Urinary bladder (tissue), 4 donors: ENCODE results near the gene CYRIA. TPM values are rescaled to one million over a fixed set of nuclear protein-coding genes. Genes with fewer than 3 reads are reported as not detected.
A peak's percentile ranks its signal among the peaks of the same experiment; 100 is the strongest.

Source experiments
- DNase-seq: peaks from one replicate; pipeline ENCODE4 v3.0.0-alpha.2; 2015; ENCODE audit errors: extremely low spot score
- H3K27ac ChIP-seq: one replicate; pipeline ENCODE4 v1.5.1; 2013; ENCODE audit warnings: low read depth, mild to moderate bottlenecking, moderate library complexity
- H3K36me3 ChIP-seq: one replicate; pipeline ENCODE4 v1.6.1; 2013; ENCODE audit warnings: mild to moderate bottlenecking, moderate library complexity; ENCODE audit not compliant: insufficient read depth
- H3K4me1 ChIP-seq: one replicate; pipeline ENCODE4 v1.6.1; 2013; ENCODE audit warnings: mild to moderate bottlenecking, moderate library complexity; ENCODE audit not compliant: insufficient read depth
- H3K4me3 ChIP-seq: one replicate; pipeline ENCODE4 v1.5.1; 2013; ENCODE audit warnings: low read depth, low read length
- WGBS: extraction: QIAGEN DNeasy Blood & Tissue Kit; methylation state at CpG from one replicate; pipeline ENCODE4 v1.1.7; 2013; 5-methylcytosine and 5-hydroxymethylcytosine counted together
- polyA plus RNA-seq: library from polyadenylated mRNA; stranded (reverse); fragments of 200-250 nt; gene quantifications from one replicate; pipeline ENCODE4 v1.2.3, GENCODE V29; 2013
- total RNA-seq: library from RNA; depleted of rRNA; stranded (reverse); fragments of >200 nt; gene quantifications from one replicate; pipeline ENCODE4 v1.2.3, GENCODE V29; 2014
- donor health status: healthy with polysubstance abuse.
- donor health status: healthy.

Gene CYRIA
- total and polyA plus RNA-seq, 2 donors, result 7.9 to 10.5 TPM

DNA sequence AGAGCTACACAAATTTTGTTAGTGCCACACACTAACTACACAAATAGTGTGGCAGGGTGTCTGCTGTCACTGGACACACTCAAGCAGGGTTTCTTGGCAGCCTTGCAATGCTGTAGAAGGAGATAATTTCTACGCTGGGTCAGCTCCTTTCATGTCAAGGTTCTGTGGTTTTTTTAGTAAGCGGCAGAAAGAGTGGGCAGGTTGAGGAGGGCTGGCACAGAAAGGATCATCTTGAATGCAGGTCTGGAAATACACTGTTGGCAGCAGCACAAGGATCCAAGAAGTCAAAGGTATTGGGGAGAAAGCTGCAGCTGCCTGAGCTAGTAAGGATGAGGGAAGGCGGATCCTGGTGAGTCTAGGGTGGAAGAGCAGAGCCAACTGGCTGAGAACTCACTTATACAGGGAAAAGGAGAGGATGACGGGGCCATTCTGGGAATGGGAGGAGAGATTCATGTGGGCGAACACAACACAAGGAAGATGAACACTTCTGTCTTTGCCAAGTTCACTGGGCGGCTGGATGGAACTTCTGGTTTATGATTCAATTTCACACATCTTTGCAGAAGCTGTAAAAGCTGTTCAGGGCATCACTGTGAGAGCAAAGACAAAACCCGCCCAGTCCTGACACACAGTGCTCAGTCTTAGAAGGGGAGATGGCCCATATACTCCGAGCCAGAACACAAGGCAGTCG is 16.9 kb upstream of the CYRIA start:
- H3K4me3 ChIP-seq, result no peak overlapping the region
- H3K36me3 ChIP-seq, result no peaks in the 10 kb centered on the region
- DNase-seq, result no peak
- peaks cover 1% of the 10 kb centered on the region for H3K4me1 ChIP-seq
- WGBS, result 79% methylated on average over 9 of the region's 9 CpGs
- H3K27ac ChIP-seq, result no peak overlapping the region

DNA sequence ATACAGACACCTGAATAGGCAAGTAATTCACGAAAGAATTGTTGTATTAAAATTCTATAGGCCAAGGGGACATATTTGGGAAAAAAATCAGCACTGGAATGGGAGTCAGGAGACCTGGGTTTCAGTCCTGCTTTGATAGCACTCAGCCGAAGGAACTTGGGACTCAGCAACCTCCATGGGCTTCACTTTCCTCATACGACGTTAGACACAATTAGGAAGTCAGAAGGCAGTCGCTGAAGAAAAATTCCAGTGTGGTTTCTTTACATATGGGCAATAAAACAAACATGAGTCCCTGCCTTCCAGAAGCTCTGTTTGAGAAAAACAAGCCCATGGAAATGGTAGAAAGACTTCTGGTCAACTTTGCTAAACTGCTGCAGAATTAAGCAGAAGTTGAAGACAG is 15.1 kb upstream of the CYRIA start:
- H3K27ac ChIP-seq, result no peak overlapping the region
- H3K4me3 ChIP-seq, result no peak overlapping the region
- no peak for DNase-seq
- 84% methylated on average over 5 of the region's 5 CpGs for WGBS
- H3K36me3 ChIP-seq, result no peaks in the 10 kb centered on the region
- H3K4me1 ChIP-seq, result peaks cover 1% of the 10 kb centered on the region

DNA sequence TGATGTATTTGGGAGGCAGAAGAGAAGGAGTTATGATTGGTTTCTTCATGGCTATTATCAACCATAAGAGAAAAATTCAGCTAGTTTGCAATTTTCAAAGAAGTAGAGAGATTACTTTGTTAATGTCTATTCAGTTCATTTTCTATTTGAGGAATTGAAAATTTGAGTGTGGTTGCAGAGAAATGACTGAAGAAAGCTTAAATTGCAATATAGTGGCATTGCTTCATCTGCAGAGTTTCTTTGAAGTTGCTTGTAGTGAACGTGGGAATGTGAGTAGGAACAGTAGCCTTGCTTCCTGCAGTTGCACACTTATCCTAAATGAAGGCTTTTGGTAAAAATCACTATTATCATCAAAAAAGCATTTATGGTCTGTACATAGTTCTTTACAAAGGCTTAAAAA is 14.7 kb upstream of the CYRIA start:
- peaks cover 1% of the 10 kb centered on the region for H3K4me1 ChIP-seq
- WGBS, result 58% methylated on average over 1 of the region's 1 CpG
- no peak for DNase-seq
- no peak overlapping the region for H3K4me3 ChIP-seq
- H3K27ac ChIP-seq, result no peak overlapping the region
- no peaks in the 10 kb centered on the region for H3K36me3 ChIP-seq

DNA sequence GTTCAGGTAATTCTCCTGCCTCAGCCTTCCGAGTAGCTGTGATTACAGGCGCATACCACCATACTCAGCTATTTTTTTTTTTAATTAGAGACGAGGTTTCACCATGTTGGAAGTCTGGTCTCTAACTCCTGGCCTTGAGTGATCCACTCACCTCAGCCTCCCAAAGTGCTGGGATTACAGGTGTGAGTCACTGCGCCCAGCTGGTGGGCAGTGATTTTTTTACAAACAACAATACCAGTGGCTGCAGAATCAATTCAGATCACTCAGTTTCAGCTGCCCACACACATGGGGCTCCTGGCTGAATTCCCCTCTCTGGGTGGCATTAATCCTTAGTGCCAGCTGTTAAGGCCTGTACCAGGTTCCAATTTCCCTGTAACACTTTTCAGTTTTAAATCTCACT is 13.3 kb upstream of the CYRIA start:
- Histone ChIP-seq H3K4me3 (no peak overlapping the region), H3K36me3 (no peaks in the 10 kb centered on the region), H3K4me1 (no peaks in the 10 kb centered on the region), H3K27ac (no peak overlapping the region)
- 88% methylated on average over 4 of the region's 4 CpGs for WGBS
- no peak for DNase-seq

DNA sequence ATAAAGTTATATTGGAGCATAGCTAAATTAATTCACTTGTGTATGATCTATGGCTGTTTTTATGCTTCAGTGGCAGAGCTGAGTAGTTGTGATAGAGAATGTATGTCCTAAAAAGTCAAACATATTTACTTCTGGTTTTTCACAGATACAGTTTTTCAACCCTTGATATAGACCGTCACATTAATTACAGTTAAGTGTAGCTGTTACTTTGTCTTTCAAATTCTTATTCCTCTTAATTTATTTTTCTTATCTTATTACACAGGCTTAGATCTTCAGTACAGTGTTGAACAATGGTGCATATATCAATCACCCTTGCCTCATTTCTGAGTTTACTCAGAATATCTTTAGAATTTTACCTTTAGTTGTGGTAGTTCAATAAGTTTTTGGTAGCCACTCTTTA is 12.2 kb upstream of the CYRIA start:
- Histone ChIP-seq H3K4me1 (no peaks in the 10 kb centered on the region), H3K4me3 (no peak overlapping the region), H3K36me3 (no peaks in the 10 kb centered on the region), H3K27ac (no peak overlapping the region)
- WGBS, result 97% methylated on average over 1 of the region's 1 CpG
- no peak for DNase-seq

DNA sequence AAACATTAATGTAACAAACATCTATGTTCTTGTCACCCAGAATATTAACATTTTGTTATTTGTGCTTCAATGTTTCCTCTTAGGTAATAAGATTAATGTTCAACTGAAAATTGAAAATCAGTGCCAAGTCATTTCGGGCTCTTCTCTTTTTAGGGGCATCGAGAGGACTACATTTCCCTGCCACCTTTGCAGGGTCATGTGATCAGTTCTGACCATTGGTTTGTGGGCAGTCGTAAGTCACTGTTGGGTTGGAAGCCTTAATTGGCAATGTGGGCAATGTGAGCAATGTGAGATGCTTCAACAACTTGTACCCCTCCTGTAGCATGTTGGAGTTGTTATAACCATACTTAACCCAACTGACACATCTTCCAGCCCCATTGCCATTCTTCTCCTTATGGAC is 10.1 kb upstream of the CYRIA start:
- 84% methylated on average over 3 of the region's 3 CpGs for WGBS
- no peak overlapping the region for H3K4me3 ChIP-seq
- no peak overlapping the region for H3K27ac ChIP-seq
- H3K36me3 ChIP-seq, result no peaks in the 10 kb centered on the region
- no peak for DNase-seq
- H3K4me1 ChIP-seq, result no peaks in the 10 kb centered on the region

DNA sequence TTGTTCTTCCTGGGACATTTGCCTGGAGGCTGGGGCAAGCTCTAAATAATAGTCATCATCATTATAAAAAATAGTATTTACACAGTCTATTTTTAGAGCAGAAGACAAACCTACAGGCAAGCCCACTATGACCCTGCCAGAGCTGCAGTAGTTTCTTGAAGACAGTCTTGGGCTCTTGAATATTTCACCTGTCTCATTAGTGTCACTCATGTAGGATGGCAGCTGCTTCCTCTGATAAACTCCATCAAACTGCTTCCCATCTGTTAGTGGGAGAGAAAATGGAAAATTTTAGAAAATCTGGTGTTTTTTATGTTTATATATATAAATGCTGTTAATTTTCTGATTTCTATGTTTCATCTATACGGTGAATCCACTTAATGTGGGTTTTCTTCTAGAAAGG is 8.5 kb upstream of the CYRIA start:
- WGBS, result 96% methylated on average over 1 of the region's 1 CpG
- DNase-seq, result no peak
- H3K4me1 ChIP-seq, result no peaks in the 10 kb centered on the region
- H3K4me3 ChIP-seq, result no peak overlapping the region
- no peak overlapping the region for H3K27ac ChIP-seq
- H3K36me3 ChIP-seq, result no peaks in the 10 kb centered on the region

DNA sequence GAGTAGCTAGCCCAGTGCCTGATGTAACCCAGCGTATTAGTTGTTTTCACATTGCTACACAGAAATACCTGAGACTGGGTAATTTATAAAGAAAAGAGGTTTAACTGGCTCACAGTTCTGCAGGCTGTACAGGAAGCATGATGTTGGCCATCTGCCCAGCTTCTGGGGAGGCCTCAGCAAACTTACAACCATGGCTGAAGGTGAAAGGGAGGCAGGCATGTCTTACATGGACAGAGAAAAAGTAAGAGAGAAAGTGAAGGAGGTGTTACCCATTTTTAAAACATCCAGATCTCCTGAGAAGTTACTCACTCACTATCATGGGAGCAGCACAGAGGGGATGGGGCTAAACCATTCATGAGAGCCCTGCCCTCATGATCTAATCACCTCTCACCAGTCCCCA is 6.1 kb upstream of the CYRIA start:
- Histone ChIP-seq H3K27ac (no peak overlapping the region), H3K36me3 (no peaks in the 10 kb centered on the region), H3K4me3 (no peak overlapping the region), H3K4me1 (no peaks in the 10 kb centered on the region)
- no peak for DNase-seq
- WGBS, result 92% methylated on average over 1 of the region's 1 CpG

DNA sequence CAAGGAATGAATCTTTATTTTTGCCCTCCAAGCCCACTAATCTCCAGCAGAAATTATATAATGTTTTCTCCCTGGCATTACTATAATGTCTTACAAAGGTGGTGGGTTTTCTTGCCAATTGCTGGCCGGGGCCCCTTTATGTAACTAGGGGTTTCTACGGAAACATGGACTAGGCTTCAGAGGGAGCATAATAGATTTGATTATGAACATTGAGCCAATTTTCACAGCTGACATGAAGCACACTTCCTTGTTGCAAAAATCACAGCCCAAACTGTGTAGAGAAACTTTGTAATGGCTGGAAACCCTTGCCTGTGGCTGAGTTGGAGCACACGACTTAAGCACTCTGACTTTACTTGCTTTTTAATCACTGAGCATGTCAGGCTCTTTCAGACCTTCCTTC is 3.8 kb upstream of the CYRIA start:
- H3K36me3 ChIP-seq, result no peaks in the 10 kb centered on the region
- H3K4me1 ChIP-seq, result no peaks in the 10 kb centered on the region
- H3K4me3 ChIP-seq, result no peak overlapping the region
- H3K27ac ChIP-seq, result no peak overlapping the region
- DNase-seq, result no peak
- 54% methylated on average over 3 of the region's 3 CpGs for WGBS

DNA sequence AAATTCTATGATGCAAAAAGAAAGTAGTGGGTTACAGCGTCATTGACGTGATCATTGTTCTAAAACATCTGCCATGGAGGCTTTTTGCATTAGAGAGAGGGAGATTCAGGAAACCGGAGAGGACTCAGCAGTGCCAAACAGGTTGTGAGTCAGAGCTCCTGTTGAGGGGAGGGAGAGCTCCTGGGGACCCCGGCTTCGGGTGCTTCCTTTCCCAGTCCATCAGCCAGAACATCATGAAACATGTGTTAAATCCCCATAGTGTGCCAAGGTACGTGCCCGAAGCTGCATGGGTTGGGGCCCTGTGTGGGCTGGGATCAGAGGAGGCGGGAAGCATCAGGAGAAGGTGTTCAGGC is 791 bp upstream of the CYRIA start:
- no peak overlapping the region for H3K27ac ChIP-seq

DNA sequence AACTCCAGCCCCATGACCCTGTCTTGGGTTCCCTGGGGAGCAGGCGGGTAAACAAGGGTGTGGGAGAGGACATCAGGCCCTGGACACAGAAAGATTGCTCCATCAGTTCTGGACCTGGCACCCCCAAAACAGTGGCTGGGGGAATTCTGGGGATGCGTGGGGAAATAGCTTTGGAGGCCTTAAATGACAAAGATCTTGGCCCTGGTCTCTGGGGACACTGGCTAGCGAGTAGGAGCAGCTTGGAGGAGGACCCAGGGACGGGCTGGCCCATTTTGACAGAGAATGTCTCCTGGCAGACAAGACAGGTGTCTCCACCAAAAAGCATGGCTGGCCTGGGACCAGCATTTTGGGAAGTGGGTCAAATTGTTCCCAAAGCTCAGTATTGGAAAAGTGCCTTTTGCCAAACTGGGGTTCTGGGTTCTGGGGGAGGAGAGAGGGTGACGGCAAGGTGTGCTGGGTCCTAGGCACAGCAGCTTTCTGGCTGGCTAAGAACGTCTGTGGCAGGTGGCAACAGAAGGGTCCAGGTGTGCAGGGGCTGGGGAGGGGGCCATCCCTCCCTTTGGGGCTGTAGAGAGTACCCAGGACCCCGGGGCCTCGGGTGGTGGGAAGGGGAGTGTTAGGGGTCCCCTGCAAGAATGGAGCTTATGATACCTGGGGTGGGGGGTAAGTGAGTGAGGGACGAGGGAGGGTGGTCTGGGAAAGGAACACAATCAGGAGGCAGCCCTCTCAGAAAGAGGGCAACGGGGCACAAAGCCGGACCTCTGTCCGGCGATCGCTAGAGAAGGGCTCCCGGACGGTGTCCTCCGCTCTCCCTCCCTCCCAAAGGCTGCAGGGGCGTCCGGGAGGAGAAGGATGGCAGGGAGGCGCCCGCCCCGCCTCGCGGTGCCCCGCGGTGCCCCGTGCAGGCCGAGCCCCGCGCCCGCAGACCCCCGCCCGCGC is 556 bp downstream of the CYRIA start:
- DNase-seq, result no peak
- WGBS, result 10% methylated on average over 32 of the region's 34 CpGs
- H3K4me3 ChIP-seq, result peak overlapping the region; percentile 63
- H3K4me1 ChIP-seq, result no peaks in the 10 kb centered on the region
- H3K27ac ChIP-seq, result no peak overlapping the region
- no peaks in the 10 kb centered on the region for H3K36me3 ChIP-seq

More for the DNA sequence above, 791 bp upstream of the CYRIA start:
- Histone ChIP-seq H3K36me3 (no peaks in the 10 kb centered on the region), H3K4me3 (peak overlapping the region; percentile 63), H3K4me1 (no peaks in the 10 kb centered on the region)
- DNase-seq, result no peak
- WGBS, result 57% methylated on average over 8 of the region's 8 CpGs

DNA sequence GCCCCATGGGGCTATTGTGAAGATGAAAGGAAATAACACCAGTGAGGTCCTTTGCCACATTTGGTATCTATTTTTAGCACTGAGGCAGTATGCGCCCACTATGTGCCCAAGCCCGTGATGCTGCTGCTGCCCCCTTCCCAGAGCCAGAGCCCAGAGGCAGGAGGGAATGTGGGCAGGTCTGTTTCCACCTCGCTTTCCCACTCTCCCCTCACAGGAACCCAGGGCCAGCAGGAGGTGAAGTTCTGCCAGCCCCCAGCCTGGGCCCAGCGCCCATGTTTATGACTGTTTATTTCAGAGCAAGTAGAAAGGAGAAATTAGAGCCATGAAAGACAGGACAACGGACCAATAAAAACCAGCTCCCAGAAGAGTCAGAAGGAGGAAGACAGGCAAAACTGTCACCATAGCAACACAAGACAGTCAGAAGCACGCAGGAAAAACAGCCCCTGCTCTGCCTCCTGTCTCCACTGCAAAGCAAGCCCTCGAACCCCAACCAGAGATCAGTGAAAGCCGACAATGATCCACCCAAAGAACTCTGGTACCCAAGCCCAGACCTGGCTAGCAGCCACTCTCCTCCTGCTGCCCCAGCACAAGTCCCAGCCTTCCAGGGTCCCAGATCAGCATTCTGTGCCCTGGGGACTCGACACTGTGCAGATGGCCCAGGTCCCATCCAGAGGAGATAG is 1.4 kb downstream of the CYRIA start:
- no peaks in the 10 kb centered on the region for H3K4me1 ChIP-seq
- DNase-seq, result peak; percentile 62
- WGBS, result 23% methylated on average over 9 of the region's 9 CpGs
- H3K4me3 ChIP-seq, result peak overlapping the region; percentile 63
- no peak overlapping the region for H3K27ac ChIP-seq
- H3K36me3 ChIP-seq, result no peaks in the 10 kb centered on the region

DNA sequence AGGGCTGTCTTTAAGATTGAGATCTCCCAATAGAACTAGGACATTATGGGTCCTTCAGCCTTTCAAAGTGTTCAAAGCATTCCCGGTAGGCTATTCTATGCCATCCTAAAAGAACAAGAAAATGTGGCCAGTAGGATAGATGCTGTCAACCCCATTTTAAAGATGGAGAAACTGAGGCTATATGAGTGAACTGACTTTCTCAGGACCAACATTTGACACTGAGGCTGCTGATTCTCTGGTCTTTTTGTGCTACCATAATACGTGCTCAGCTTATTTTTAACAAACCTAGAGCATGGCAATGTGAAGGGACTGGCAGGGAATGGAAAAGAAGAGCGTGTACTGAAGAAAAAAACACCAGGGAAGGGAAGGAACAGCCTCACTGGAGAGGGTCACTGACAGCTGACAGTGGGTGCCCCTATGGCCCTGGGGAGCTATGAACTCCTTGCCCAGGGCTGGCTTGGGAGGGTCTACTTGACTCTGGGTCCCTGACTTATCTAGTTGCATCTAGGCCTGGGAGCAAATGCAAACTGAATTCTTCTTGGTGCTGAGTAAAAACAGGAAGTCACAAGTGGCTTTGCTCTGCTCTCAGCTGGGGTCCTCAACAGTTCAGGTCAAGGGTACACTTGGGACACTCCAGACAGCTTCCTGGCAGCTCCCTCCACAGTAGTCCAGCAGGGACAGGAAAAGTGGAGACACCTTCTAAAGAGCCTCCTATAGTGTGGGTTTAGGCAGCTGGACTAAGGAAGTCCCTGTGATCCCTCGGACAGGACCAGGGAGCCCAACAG is 2.3 kb downstream of the CYRIA start:
- Histone ChIP-seq H3K4me3 (no peak overlapping the region), H3K36me3 (no peaks in the 10 kb centered on the region), H3K27ac (no peak overlapping the region), H3K4me1 (no peaks in the 10 kb centered on the region)
- WGBS, result 94% methylated on average over 4 of the region's 4 CpGs
- DNase-seq, result no peak
